HepG2 (cell line): ENCODE measurements around the gene TBCD. TPM values are rescaled to one million over a fixed set of nuclear protein-coding genes. Genes with fewer than 3 reads are reported as not detected.

Source experiments
- ATAC-seq: fragments of 200-7000 bp; cut with Tn5 transposase; 3 replicates; pipeline ENCODE4 v1.9.1; 2020; ENCODE audit warnings: mild to moderate bottlenecking, moderate library complexity
- BruUV-seq: library from RNA; stranded (reverse); fragments of 400-500 nt; replicated peaks from 2 replicates; lab custom pipeline; 2021; lab: Mats Ljungman, UMichigan
- CTCF ChIA-PET: fragments of 300-600 bp; formaldehyde crosslinking; extraction: SDS; loops from one replicate; lab custom pipeline; 2021; ENCODE audit warnings: low total read pairs, inconsistent platforms, low intra/inter-chr PET ratio; lab: Yijun Ruan, JAX
- POLR2A ChIA-PET: fragments of 350-600 bp; sonication (Branson Sonifier 250); formaldehyde crosslinking; loops from one replicate; lab custom pipeline; 2020; ENCODE audit warnings: antibody characterized with exemption, inconsistent platforms; lab: Yijun Ruan, JAX
- DNase-seq: peaks from one replicate; pipeline ENCODE4 v3.0.0-alpha.2; 2015; ENCODE audit warnings: low spot score
- FAIRE-seq: peaks from 3 replicates; lab custom pipeline; 2011; peaks lifted over from hg19 to GRCh38; lab: Jason Lieb, UNC
- H2AFZ ChIP-seq: one replicate; pipeline ENCODE4 v1.6.1; 2011; ENCODE audit warnings: low read length, inconsistent platforms
- H3K27ac ChIP-seq: fragments of 300-600 bp; 3 replicates; pipeline ENCODE4 v1.8.0; 2011; ENCODE audit warnings: mixed run types, mild to moderate bottlenecking, mixed read lengths, low read length, inconsistent platforms; ENCODE audit not compliant: insufficient read depth; ENCODE audit errors: extremely low read length
- H3K27me3 ChIP-seq, 2 experiments: fragments of 200-600 bp in 1 of 2; 2 replicates in 1 of 2; 3 replicates in 1 of 2; pipeline versions ENCODE4 v1.6.0 to v1.8.0; 2011; ENCODE audit warnings: low read length in 2 of 2, mild to moderate bottlenecking in 2 of 2, moderate library complexity in 2 of 2, inconsistent platforms in 1 of 2; ENCODE audit not compliant: insufficient read depth in 2 of 2, control insufficient read depth in 1 of 2
- H3K36me3 ChIP-seq, 2 experiments: fragments of 200-600 bp in 1 of 2; replicated peaks in 1 of 2; 2 replicates in 1 of 2; 3 replicates in 1 of 2; pipeline versions ENCODE4 v1.5.1 to v1.8.0; 2011; ENCODE audit warnings: low read length in 2 of 2, inconsistent platforms in 1 of 2; ENCODE audit not compliant: insufficient read depth in 2 of 2, control insufficient read depth in 1 of 2
- H3K4me1 ChIP-seq: 2 replicates; pipeline ENCODE4 v1.5.1; 2012; ENCODE audit warnings: low read length, inconsistent platforms; ENCODE audit not compliant: insufficient read depth
- H3K4me2 ChIP-seq: 2 replicates; pipeline ENCODE4 v1.6.0; 2011; ENCODE audit warnings: low read depth, low read length, inconsistent platforms
- H3K4me3 ChIP-seq, 3 experiments: fragments of 200-600 bp in 1 of 3; sonication (generic), shearing (Covaris generic) in 1 of 3; replicated peaks in 1 of 3; 2 replicates each; pipeline ENCODE4 v1.5.1; 2011 to 2016; ENCODE audit warnings: low read length in 3 of 3, inconsistent platforms in 2 of 3, low read depth in 2 of 3, mild to moderate bottlenecking in 2 of 3, control low read depth in 1 of 3, mixed read lengths in 1 of 3; ENCODE audit not compliant: insufficient read depth in 1 of 3
- H3K79me2 ChIP-seq: one replicate; pipeline ENCODE4 v1.6.1; 2011; ENCODE audit warnings: low read length, inconsistent platforms; ENCODE audit not compliant: insufficient read depth
- H3K9ac ChIP-seq: 2 replicates; pipeline ENCODE4 v1.6.0; 2011; ENCODE audit warnings: mild to moderate bottlenecking, low read depth, low read length, inconsistent platforms; ENCODE audit not compliant: insufficient read depth
- H3K9me3 ChIP-seq: 2 replicates; pipeline ENCODE4 v1.5.1; 2012; ENCODE audit warnings: mild to moderate bottlenecking, low read length
- H4K20me1 ChIP-seq: 2 replicates; pipeline ENCODE4 v1.6.0; 2011; ENCODE audit warnings: inconsistent platforms, mild to moderate bottlenecking, low read length, moderate library complexity; ENCODE audit not compliant: insufficient read depth
- NCOA2 ChIP-seq: sonication (generic); formaldehyde crosslinking; IDR thresholded peaks from 2 replicates; pipeline ENCODE4 v1.8.0; 2022; ENCODE audit warnings: inconsistent platforms
- NCOR1 ChIP-seq: fragments of 200-600 bp; sonication (generic); IDR thresholded peaks from 2 replicates; pipeline ENCODE4 v1.7.0; 2017; ENCODE audit warnings: antibody characterized with exemption, low read length, borderline replicate concordance
- PRDM15 ChIP-seq: sonication (generic); formaldehyde crosslinking; IDR thresholded peaks from 2 replicates; pipeline ENCODE4 v1.4.0; 2020; ENCODE audit warnings: missing genetic modification reagents
- ZNF143 ChIP-seq: sonication (generic); formaldehyde crosslinking; IDR thresholded peaks from 2 replicates; pipeline ENCODE4 v1.4.0; 2020; ENCODE audit warnings: missing genetic modification reagents
- ZNF18 ChIP-seq: sonication (generic); formaldehyde crosslinking; IDR thresholded peaks from 2 replicates; pipeline ENCODE4 v1.8.0; 2022; ENCODE audit warnings: mild to moderate bottlenecking, missing genetic modification reagents; ENCODE audit not compliant: insufficient replicate concordance
- whole genome bisulfite sequencing: methylation state at CpG from one replicate; pipeline ENCODE4 v1.1.6; 2017; ENCODE audit warnings: low lambda C conversion rate; 5-methylcytosine and 5-hydroxymethylcytosine counted together
- in situ Hi-C: cut with HindIII; loops from 2 replicates; pipeline ENCODE4 v1.10.0; 2017; ENCODE audit warnings: low pct_unique_long_range_greater_than_20kb; ENCODE audit not compliant: extremely low pct_ligation_motif_present
- intact Hi-C: fragments of 100-400 bp; cut with micrococcal nuclease; formaldehyde crosslinking; loops from one replicate; pipeline ENCODE4 v1.10.0; 2022; ENCODE audit not compliant: unreplicated experiment
- polyA plus RNA-seq, 8 experiments: library from polyadenylated mRNA; depleted of rRNA in 3 of 8; stranded (reverse) in 7 of 8; unstranded in 1 of 8; fragments of >200 nt; fragmentation: Illumina TruSeq in 4 of 8; extraction: Trizol in 4 of 8; gene quantifications; 2 replicates each; pipeline versions ENCODE4 v1.2.1 to v1.2.3, GENCODE V29; 2011 to 2016; ENCODE audit warnings: low read depth in 4 of 8, missing spikeins in 1 of 8, mixed read lengths in 1 of 8; ENCODE audit not compliant: insufficient read depth in 1 of 8
- total RNA-seq, 5 experiments: library from RNA; depleted of rRNA; stranded (reverse); fragments of >200 nt; fragmentation: Illumina TruSeq; extraction: Trizol; gene quantifications; 2 replicates each; pipeline ENCODE4 v1.2.3, GENCODE V29; 2016; ENCODE audit warnings: low read depth in 1 of 5

The TBCD gene
- total and polyA plus RNA-seq, 2 of the 13 experiments (the other 11 are each of a cell fraction or from before 2014, with no cell fraction given): 33.9 to 54.8 TPM

- Histone ChIP-seq H2AFZ (no peak overlapping the region), H3K27me3 (no peaks in the 10 kb centered on the region), H3K9ac (no peak overlapping the region), H3K27ac (no peak overlapping the region), H3K79me2 (no peaks in the 10 kb centered on the region), H3K4me1 (no peaks in the 10 kb centered on the region), H3K9me3 (no peaks in the 10 kb centered on the region), H3K36me3 (peaks cover 18 to 56% of the 10 kb centered on the region in 2 experiments; a peak in 4 of 5 replicates), H4K20me1 (no peaks in the 10 kb centered on the region), H3K4me2 (no peak overlapping the region), H3K4me3 (no peak overlapping the region)
- ChIA-PET CTCF (no interaction called here), POLR2A (no interaction called here)
- FAIRE-seq: no peak
- TF ChIP-seq ZNF18 (CRISPR knock-in tag) (no peak), NCOA2 (CRISPR knock-in tag) (no peak)
- in situ Hi-C loops: no loop called here
- ATAC-seq: no peak
- intact Hi-C loops: no loop called here
- no TSS peak for BruUV-seq
- 94% methylated on average over 19 of the region's 20 CpGs for WGBS
- no peak for DNase-seq
These were observed 153.3 kb downstream of the TBCD start for GRCh38 chr17:82905130-82905529.

GRCh38 chr17:82907797-82908542 lies 156.1 kb downstream of the TBCD start:
- no peak for FAIRE-seq
- POLR2A ChIA-PET: no interaction called here
- intact Hi-C loops: no loop called here
- TF ChIP-seq PRDM15 (CRISPR knock-in tag) (no peak), ZNF143 (no peak), NCOR1 (no peak)

More at GRCh38 chr17:82907797-82908542, 156.1 kb downstream of the TBCD start:
- Histone ChIP-seq H3K36me3 (peaks cover 13 to 39% of the 10 kb centered on the region in 2 experiments; a peak in 4 of 5 replicates), H3K9ac (no peak overlapping the region), H3K4me3 (no peak overlapping the region), H2AFZ (no peak overlapping the region), H3K79me2 (no peaks in the 10 kb centered on the region), H3K27ac (no peak overlapping the region), H4K20me1 (no peaks in the 10 kb centered on the region), H3K27me3 (no peaks in the 10 kb centered on the region), H3K9me3 (no peaks in the 10 kb centered on the region), H3K4me2 (no peak overlapping the region), H3K4me1 (no peaks in the 10 kb centered on the region)
- DNase-seq: no peak
- 93% methylated on average over 15 of the region's 19 CpGs for WGBS
- BruUV-seq: no TSS peak
- in situ Hi-C loops: no loop called here
- ATAC-seq: no peak
- CTCF ChIA-PET: no interaction called here
